Thyroid gland (tissue), 4 donors: ENCODE data around the gene RUNX2. TPM values are rescaled to one million over a fixed set of nuclear protein-coding genes. Genes with fewer than 3 reads are reported as not detected.

Source experiments
- DNase-seq, 2 donors: peaks; one replicate each; pipeline ENCODE4 v3.0.0-alpha.2; 2019
- H3K27ac ChIP-seq, 3 donors: fragments of 200-600 bp; sonication (generic); 1 replicate in 2 of 3; 2 replicates in 1 of 3; pipeline ENCODE4 v1.5.1; 2016 to 2019; ENCODE audit warnings: mild to moderate bottlenecking in 1 of 3, moderate library complexity in 1 of 3
- H3K27me3 ChIP-seq: fragments of 200-600 bp; sonication (generic); one replicate; pipeline ENCODE4 v1.5.1; 2019
- H3K36me3 ChIP-seq, 2 donors: fragments of 200-600 bp; sonication (generic); one replicate each; pipeline ENCODE4 v1.5.1; 2016 to 2019
- H3K4me1 ChIP-seq, 2 donors: fragments of 200-600 bp; sonication (generic); one replicate each; pipeline ENCODE4 v1.5.1; 2017 to 2019
- H3K4me3 ChIP-seq, 3 donors: fragments of 200-600 bp; sonication (generic); replicated peaks in 1 of 3; 1 replicate in 2 of 3; 2 replicates in 1 of 3; pipeline ENCODE4 v1.5.1; 2016; ENCODE audit warnings: mild to moderate bottlenecking in 1 of 3
- H3K9me3 ChIP-seq: fragments of 200-600 bp; sonication (generic); one replicate; pipeline ENCODE4 v1.5.1; 2017
- POLR2A ChIP-seq, 2 donors: fragments of 450-650 bp; IDR thresholded peaks; one replicate each; pipeline ENCODE4 v1.6.1; 2017; ENCODE audit warnings: antibody characterized with exemption in 2 of 2, mild to moderate bottlenecking in 2 of 2, moderate library complexity in 1 of 2
- WGBS, 2 donors: methylation state at CpG; one replicate each; pipeline ENCODE4 v1.1.5; 2017; 5-methylcytosine and 5-hydroxymethylcytosine counted together
- intact Hi-C: fragments of 100-400 bp; cut with DNase I; formaldehyde crosslinking; loops from one replicate; pipeline ENCODE4 v1.15.1; 2023
- total RNA-seq, 4 donors: library from RNA; depleted of rRNA; stranded (reverse); fragments of >200 nt; gene quantifications; one replicate each; pipeline ENCODE4 v1.2.3, GENCODE V29; 2016
- TF ChIP-seq, protein P1 (sequence below), 6 experiments: fragments of 200-600 bp in 3 of 6; fragments of 450-650 bp in 3 of 6; sonication (generic) in 3 of 6; IDR thresholded peaks; one replicate each; pipeline ENCODE4 v1.5.1; 2016 to 2019; ENCODE audit warnings: antibody characterized with exemption in 6 of 6, mild to moderate bottlenecking in 2 of 6, inconsistent platforms in 1 of 6, moderate library complexity in 1 of 6

The RUNX2 gene
- total RNA-seq, 4 donors from 2014 or later = 1.6 to 4.2 (median 2.7) TPM

DNA sequence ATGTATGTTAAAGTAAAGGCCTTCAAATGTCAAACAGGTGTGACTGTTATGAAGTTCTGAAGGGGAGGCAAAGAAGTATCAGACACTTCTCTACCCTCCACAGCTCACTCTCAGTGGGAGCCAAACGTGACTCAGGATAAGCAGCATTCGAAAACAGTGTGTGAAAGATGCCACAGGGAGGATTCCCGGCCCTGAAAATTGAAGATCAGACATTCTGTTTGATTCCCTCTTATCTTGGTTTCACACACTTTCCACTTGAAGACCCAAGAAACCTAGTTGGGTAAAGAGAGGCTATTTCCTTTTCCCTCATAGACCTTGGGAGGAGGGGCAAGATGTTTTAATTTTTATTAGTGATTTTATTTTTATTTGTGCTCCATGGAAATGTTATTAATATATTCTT, 213.8 kb downstream of the RUNX2 start:
- TF ChIP-seq POLR2A (IDR thresholded peaks at IDR 0.05) = no peak
- TF ChIP-seq, protein P1, sequence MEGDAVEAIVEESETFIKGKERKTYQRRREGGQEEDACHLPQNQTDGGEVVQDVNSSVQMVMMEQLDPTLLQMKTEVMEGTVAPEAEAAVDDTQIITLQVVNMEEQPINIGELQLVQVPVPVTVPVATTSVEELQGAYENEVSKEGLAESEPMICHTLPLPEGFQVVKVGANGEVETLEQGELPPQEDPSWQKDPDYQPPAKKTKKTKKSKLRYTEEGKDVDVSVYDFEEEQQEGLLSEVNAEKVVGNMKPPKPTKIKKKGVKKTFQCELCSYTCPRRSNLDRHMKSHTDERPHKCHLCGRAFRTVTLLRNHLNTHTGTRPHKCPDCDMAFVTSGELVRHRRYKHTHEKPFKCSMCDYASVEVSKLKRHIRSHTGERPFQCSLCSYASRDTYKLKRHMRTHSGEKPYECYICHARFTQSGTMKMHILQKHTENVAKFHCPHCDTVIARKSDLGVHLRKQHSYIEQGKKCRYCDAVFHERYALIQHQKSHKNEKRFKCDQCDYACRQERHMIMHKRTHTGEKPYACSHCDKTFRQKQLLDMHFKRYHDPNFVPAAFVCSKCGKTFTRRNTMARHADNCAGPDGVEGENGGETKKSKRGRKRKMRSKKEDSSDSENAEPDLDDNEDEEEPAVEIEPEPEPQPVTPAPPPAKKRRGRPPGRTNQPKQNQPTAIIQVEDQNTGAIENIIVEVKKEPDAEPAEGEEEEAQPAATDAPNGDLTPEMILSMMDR (IDR thresholded peaks at IDR 0.05) = no peak
- no peaks in the 10 kb centered on the region for H3K27me3 ChIP-seq
- no peak overlapping the region for H3K27ac ChIP-seq
- H3K36me3 ChIP-seq = no peaks in the 10 kb centered on the region
- intact Hi-C loops = no loop called here
- WGBS, 2 donors = 73 to 78% methylated on average over 3 of the region's 3 CpGs
- no peaks in the 10 kb centered on the region for H3K9me3 ChIP-seq
- no peak for DNase-seq
- H3K4me3 ChIP-seq = no peak overlapping the region
- no peaks in the 10 kb centered on the region for H3K4me1 ChIP-seq

DNA sequence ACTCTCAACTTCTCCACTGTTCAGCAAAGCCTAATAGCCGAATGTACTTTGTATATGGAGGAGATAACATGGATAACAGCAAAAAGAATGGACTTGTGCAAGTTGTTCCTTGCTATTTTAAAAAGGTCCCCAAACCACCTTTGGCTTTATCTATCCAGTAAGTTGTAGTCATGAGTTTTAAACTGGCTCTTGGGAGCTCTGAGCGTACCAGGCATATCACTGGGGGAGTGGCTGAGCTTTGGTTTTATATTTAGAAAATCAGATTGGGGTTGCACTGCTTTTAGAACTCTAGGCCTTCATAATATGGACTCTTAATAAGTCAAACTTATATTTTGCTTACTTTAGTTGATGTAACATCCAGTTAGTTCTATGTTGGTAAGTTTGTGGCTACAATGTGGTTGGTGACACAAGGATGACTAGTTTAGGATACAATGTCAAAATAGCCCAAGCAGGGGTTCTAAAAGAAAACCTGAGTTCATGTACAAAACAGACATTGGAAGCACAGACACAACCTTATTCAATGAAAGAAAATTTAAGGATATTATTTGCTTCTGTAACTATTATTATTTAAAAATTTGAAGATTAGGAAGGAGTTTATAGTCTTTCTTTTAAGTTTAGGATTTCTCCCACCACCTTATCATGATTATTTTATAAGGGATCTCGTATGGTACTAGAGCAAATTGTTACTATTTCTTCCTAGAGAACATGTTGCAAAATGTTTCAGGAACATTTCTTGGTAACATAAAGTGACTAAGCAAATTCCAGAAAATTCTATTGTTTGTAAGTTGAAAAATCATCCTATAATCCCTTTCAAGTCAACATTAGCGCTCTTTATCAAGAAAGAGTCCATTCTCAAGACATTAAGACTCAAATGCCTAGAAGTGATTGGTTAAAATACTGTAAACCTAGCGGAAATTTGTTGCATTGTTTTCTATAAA, 215.4 kb downstream of the RUNX2 start:
- intact Hi-C loops = no loop called here
- no peak for TF ChIP-seq POLR2A (IDR thresholded peaks at IDR 0.05)
- TF ChIP-seq, protein P1 (IDR thresholded peaks at IDR 0.05) = no peak
- 86 to 88% methylated on average over 5 of the region's 5 CpGs for WGBS, 2 donors
- no peak for DNase-seq
- Histone ChIP-seq H3K27ac (no peak overlapping the region), H3K4me1 (no peaks in the 10 kb centered on the region), H3K36me3 (no peaks in the 10 kb centered on the region), H3K4me3 (no peak overlapping the region), H3K27me3 (no peaks in the 10 kb centered on the region), H3K9me3 (no peaks in the 10 kb centered on the region)

DNA sequence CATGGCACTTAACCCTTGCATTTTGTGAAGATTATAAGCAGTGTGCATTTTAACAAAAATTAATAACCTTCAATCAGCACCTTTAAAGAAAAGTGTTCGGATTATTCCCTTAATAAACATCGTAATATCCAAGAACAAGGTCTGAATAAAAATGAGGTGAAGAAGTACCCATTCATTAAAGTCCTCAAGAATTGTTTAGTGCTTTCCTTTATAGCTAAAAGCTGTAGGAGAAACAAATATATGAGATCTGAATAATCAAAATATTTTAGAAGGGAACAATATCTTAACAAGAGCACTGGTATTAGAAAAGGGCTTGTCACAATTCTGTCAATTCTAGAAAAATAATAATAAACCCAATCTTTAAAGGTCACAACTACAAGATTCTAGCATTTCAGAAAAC, 217.3 kb downstream of the RUNX2 start:
- H3K36me3 ChIP-seq = no peaks in the 10 kb centered on the region
- no peaks in the 10 kb centered on the region for H3K4me1 ChIP-seq
- H3K27me3 ChIP-seq = no peaks in the 10 kb centered on the region
- TF ChIP-seq, protein P1 (IDR thresholded peaks at IDR 0.05) = no peak
- no peaks in the 10 kb centered on the region for H3K9me3 ChIP-seq
- WGBS, 2 donors = 97 to 98% methylated on average over 2 of the region's 2 CpGs
- H3K4me3 ChIP-seq = no peak overlapping the region
- H3K27ac ChIP-seq = no peak overlapping the region
- no peak for DNase-seq
- intact Hi-C loops = no loop called here

DNA sequence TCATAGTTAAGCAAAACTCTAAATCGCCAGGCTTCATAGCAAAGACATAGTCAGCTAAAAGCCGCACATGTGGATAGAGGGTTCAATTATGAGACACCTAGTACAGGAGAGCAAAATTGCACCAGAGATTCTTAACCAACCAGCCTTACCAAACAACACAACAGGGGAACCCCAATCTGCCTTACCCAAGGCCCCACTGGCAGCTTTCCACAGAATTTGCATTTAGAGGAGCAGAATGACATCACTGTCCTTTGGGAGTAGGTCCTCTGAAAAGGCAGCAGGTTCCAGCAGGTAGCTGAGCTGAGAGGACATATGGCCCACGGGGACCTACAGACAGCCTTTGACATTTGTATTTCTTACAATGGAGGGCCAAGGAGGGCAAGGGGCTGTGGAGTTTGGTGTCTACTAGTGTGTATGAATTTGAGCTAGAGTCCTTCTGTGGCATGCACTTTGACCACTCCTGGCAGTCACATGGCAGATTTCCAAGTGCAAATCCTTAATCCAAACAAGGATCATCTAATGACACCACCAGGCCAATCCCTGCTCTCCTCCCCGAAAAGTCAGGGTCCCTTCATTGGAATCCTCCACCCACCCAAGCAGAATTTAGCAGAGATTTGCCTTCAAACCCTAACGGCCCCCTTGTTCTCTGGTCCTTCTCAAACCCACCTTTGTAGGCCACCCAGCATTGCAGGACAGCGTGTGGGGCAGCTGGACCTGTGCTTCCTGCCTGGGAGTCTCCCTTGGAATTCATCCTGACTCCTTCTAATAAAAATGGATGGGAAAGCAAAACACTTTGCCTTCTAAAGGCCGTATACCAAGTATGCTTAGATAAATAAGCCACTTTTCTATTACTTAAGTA, 220.8 kb downstream of the RUNX2 start:
- Histone ChIP-seq H3K27me3 (no peaks in the 10 kb centered on the region), H3K27ac (no peak overlapping the region), H3K4me1 (no peaks in the 10 kb centered on the region), H3K4me3 (no peak overlapping the region), H3K9me3 (no peaks in the 10 kb centered on the region), H3K36me3 (no peaks in the 10 kb centered on the region)
- DNase-seq = no peak
- 83 to 88% methylated on average over 6 to 7 of the region's 7 CpGs for WGBS, 2 donors
- intact Hi-C loops = no loop called here
- TF ChIP-seq, protein P1 (IDR thresholded peaks at IDR 0.05) = no peak
- TF ChIP-seq POLR2A (IDR thresholded peaks at IDR 0.05) = no peak
